RPMI8226 (cell line): Measurements from ENCODE around the gene CCDC8.
"Not testable (repeated sequence)": the region's sequence is repeated elsewhere in the genome, so short reads cannot be mapped to it uniquely, and the experiment has no call there.

Experiments used
- DNase-seq: peaks from one replicate; pipeline ENCODE4 v3.0.0-alpha.2; 2015

The CCDC8 gene

DNA sequence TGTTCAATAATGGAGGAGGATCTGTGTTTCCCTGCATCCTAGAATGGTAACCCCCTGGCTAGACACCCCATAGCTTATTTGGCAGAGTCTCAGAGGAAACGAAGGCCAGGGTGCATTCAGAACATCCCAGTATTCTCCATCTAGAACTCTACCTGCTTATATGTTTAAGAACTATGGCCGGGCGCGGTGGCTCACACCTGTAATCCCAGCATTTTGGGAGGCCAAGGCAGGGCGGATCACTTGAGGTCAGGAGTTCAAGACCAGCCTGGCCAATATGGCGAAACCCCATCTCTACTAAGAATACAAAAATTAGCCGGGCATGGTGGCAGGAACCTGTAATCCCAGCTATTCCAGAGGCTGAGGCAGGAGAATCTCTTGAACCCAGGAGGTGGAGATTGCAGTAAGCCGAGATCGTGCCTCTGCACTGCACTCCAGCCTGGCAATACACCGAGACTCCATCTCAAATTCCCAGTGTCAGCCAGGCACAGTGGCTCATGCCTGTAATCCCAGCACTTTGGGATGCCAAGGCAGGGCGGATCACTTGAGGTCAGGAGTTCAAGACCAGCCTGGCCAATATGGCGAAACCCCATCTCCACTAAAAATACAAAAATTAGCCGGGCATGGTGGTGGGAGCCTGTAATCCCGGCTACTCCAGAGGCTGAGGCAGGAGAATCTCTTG lies 15.4 kb downstream of the CCDC8 start:
- not testable (repeated sequence) for DNase-seq

DNA sequence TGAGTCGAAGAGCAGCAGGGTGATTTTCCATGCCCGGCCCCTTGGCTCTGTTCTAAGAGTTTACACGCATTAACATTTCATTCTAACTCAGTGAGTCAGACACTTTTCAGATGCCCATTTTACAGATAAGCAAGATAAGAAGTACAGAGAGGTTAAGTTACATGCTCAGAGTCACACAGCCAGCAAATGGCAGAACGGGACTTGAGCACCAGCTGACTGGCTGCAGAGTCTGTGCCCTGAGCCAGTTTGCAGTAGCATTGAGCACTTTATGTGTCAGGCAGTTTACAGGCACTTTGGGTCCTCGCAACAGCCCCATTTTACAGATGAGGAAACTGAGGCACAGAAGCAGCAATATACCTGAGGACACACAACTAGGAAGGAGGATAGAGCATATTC lies 19.0 kb downstream of the CCDC8 start:
- no peak for DNase-seq

DNA sequence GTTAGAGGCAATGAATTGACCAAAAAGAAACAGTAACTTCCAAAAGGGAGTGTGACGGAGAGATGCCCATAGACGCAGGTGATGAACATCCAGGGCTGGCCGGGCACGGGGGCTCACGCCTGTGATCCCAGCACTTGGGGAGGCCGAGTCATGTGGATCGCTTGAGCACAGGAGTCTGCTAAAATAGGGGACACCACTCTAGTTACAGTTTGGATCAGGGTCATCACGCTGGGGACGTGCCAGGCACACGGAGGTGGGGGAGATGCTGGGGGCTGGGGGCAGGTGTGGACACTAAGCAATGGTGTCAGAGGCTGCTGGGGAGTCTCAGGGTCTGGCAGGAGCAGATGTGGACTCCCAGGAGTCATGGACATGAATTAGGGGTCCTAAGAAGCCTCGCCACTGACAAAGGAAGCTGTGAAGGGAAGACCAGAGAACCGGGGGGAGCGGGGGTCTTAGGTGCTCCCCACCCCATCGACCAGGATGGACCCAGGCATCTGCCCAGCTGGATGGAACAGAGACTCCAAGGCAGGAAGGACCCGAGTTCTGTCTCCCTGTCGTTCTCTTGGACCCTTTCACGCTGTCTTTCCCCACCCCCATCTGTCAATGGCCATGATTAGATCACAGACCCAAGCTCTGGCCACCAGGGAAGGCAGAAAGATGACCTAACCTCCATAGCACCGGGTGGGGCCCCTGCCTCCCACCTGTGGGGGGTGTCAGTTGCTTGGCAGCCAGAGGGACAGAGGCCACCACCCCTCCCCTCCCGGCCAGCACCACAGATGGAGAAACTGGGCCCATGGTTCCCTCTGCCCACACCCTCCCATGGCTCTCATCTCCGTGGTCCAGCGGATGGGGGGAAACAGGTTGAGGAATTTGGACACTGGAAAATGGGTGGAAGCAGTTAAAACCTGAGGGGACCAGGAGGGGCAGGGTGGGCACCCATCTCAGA lies 19.6 kb downstream of the CCDC8 start:
- no peak for DNase-seq

DNA sequence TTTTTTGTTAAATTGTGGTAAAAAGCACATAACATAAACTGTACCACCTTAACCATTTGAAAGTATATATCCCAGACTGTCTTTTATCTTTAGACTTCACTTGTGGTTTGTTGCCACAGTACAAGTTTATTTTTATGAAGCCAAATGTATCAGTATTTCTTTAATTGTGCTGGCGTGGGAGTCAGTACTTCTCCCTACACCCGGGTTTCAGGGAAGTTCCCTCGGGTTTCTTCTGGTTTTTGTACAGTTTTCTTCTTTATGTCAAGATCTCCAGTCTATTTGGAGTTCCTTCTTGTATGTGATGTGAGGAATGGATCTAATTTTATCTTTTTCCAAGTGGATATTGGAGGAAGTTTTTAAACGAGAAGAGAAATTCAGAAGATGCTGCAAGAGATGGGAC lies 20.5 kb downstream of the CCDC8 start:
- DNase-seq: no peak

DNA sequence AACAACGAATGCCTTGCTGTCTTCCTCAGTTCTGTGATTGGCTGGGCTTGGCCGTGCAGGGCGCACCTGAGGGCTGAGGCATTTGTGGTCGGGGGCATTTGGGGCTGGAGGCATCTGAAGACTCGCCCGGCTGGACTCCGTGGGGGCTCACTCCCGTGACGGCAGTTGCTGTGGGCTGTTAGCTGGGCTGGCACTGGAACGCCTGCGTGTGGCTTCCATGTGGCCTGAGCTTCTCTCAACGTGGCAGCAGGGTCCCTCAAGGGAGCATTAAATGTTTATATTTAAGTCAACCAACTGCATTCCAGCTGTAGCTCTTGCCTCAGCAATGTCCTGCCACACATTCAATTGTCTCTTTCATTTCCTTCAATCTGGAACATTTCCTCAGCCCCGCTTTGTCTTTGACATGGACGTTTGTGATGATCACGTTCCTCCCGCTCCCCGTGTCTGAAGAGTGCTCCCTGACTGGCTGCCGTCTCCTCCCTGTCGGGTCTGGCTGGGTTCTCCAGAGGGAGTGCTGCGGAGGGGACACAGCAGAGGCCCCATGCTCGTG lies 21.0 kb downstream of the CCDC8 start:
- DNase-seq: no peak

DNA sequence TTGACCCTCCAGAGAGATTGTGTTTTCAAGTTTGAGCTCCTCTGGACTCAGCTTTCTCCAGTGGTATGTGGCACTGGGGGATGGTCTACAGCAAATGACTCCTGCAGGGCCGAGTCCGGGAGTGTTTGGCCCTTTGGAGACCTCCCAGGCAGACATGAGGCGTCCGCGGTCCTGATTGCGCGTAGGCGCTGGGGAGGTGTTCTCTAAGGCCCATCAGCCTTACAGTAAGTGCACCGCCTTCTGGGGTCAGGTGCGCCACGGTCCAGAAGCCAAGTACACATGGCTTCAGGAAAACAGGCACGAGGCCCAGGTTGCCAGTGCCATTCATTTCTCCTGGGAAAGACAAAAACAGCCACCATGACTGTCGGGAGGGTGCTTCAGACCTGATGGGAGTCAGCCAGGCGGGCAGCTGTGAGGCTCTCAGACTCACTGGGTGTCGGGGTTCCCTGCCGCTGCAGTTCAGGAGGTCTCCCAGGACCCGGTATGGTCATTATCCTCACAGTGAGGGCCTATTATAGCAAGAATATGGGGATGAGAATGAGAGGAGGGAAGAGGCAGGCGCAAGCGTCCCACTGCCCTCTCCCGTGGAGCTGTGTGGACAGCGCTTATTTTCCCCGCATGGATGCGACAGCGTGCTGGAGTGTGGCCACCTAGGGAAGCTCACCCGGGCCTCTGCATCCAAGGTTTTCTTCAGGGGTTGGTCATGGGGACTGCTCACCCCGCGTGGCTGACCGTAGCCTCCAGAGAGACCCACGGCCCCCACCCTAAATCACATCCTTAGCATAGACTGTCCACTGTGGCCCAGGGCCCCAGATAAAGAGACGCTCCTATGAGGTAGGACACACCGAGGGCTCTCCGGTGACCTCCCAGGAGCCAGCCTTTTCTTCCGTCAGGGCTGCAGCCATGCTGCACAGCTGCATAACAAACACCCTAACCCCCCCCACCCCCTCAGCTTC lies 21.8 kb downstream of the CCDC8 start:
- DNase-seq: no peak

DNA sequence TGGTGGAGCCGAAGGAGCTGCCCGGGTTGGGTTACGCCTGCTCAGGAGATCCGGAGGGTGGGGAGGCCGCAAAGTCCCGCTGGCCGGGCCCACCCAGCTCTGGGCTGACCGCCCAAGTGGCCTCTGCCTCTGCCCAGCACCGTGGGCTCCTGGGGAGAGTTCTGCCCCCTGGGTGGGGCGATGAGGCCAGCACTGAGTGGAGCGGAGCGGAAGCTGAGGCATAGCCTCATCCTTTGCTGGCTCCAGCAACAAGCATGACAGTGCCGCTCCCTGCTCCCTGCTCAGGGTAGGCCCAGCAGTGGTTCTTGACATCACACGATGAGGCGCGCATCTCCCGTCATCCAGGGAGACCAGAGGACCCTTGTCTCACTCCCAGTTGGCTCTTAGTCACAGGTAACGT lies 22.5 kb downstream of the CCDC8 start:
- DNase-seq: no peak

DNA sequence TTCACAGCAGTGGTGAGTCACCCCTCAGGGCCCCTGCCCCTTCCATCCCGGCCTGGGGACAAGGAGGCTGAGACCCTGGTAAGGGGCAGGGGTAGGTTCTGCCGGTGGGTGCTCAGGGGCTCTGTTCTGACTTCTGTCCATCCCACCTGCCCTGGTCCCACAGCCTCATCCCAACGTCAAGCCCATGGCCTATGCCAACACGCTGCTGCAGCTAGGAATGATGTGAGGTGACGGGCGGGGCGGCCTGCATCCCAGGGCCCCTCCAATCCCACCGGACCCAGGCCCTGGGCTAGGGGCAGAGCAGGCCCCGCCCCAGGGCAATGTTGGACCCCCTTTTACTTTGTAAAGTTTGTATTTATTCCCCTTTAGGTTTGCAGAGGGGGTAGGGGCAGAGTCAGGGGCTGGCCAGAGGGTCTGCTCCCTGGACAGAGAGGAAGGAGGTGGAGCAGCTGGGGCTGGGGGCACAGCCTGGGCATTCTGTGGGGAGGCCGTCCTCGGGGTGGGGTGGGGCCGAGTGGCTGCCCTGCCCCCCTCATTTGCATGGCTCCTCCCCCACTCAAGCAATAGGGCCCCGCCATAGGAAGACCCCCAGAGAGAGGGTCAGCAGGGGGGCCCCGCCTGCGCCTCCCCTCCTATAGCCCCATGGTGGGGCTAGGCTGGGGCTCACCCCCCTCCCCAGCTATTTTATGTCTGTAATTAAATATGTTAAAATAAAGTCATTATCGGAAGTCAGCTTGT lies 23.1 kb downstream of the CCDC8 start:
- DNase-seq: no peak

DNA sequence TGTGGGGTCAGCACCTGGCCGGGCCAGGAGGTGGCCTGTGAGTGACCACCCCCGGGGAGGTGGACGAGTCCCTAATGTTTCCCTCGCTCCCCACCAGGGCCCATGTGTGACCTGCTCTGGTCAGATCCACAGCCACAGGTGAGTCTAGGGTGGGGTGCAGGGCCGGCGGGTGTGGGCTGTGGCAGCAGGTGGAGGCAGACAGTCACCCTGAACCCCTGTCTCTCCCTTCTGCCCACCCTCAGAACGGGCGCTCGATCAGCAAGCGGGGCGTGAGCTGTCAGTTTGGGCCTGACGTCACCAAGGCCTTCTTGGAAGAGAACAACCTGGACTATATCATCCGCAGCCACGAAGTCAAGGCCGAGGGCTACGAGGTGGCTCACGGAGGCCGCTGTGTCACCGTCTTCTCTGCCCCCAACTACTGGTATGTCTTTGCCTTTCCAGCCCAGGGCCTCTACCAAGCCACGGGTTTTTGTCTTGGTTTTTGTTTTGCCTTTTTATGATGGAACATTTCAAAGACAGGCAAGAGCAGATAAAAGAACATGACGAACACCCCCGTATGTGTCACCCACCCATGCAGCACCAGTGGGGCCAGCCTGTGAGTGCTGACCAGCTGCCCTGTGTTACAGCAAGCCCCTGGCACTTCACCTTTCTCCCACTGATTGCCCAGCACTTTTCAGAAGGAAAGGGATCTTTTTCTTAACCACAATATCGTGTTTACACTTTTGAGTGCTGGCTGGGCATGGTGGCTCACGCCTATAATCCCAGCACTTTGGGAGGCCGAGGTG lies 24.9 kb downstream of the CCDC8 start:
- DNase-seq: no peak

DNA sequence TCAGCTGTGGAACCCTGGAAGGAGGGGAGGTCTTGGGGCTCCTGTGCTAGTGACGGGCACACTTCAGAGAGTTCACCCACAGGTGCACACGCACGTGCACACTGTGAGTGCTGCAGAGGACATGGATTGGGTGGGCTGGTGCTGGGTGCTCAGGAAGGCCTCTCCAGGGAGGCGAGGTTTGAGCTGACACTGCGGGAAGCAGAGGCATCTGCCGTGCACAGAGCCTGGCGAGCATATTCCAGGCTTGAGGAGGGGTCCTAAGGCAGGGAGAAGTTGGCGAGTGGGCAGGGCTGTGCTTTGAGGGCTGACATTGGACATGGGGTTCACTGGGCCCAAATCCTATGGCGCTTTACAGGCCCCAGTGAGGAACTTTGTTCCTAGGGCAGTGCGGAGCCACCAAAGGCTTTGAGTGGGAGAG lies 25.6 kb downstream of the CCDC8 start:
- DNase-seq: no peak

DNA sequence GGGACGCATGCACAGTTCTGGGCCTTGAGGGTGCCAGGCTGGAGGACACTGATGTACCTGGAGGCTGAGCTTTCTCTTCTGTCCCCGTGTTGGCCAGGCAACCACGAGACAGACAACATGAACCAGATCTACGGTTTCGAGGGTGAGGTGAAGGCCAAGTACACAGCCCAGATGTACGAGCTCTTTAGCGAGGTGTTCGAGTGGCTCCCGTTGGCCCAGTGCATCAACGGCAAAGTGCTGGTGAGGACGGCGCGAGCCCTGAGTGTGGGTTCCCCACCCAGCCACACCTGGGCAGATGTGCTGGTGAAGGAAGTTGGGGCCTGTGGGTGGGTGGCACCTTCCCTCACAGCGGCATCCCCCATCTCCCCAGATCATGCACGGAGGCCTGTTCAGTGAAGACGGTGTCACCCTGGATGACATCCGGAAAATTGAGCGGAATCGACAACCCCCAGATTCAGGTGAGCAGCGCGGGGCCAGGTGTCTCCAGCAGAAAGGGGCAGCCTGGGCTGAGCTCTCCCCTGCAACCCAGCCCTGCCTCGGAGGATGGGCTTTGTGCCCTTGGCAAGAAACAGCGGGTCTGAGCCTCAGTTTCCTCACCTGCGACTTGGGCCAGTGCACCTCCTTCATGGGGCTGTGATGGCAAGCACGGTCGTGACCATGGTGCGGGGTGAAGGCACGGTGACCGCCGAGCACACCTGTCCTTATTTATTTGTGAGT lies 26.2 kb downstream of the CCDC8 start:
- DNase-seq: no peak

DNA sequence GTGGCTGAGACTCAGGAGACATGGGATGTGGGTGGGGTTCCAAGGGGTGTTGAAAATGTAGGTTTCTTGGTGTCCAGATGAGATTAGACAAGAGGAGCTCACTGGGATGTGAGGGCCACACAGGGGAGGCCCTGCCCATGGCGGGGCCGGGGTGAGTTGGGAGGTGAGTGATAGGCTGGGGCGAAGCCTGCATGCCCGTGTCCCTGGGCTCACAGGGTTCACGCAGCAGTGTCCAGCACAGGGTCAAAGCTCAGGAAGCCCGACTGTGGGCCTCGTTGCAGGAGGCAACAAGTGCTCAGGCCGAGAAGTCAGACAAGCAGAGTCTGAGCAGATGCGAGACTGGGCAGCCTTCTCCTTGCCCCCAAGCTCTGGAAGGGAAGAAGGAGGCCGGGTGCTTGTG lies 27.2 kb downstream of the CCDC8 start:
- no peak for DNase-seq

DNA sequence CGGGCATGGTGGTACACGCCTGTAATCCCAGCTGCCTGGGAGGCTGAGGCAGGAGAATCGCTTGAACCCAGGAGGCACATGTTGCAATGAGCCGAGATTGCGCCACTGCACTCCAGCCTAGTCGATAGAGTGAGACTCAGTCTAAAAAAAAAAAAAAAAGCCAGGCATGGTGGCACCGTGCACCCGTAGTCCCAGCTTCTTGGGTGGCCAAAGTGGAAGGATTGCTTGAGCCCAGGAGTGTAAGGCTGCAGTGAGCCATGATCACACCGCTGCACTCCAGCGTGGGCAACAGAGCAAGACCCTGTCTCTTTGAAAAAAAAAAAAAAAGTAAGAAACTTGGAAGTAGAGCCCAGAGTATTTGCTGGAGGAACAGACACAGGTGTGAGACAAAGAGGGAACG lies 27.7 kb downstream of the CCDC8 start:
- no peak for DNase-seq

DNA sequence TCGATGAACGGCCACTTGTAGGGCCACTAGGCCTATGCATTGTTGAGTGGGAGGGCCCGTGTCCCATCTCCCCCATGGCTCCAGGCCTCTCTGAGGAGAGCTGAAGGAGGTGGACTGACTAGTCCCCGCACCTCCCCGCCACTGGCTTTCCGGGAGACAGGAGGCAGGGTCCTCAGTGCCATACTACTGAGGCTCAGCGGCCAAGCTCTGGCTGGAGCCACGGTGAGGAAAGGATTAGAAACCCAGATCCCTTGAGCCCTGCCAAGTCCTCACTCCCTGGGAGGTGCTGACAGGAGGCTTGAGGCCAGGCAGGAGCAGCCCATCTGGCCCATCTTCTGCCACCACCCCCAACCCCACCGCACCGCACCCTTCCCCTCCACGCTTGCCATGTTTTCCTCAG lies 29.0 kb downstream of the CCDC8 start:
- no peak for DNase-seq

DNA sequence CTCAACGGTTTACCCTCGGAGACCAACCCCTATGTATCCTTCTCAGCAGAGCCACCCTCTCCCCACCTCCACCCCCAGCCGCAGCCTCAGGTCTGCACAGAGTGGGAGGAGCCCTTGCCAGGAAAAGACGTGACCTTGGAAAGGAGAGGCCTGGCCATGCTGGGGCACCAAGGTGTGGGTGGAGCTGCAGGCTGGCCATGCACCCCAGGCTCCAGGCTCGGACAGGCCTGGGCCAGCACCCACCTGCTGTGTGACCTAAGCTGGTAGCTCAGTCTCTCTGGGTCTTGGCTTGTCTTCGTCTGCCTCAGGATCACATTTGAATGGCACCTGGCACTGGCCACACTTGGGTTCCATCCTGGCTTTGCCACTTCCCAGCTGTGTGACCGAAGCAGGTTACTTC lies 29.5 kb downstream of the CCDC8 start:
- no peak for DNase-seq

DNA sequence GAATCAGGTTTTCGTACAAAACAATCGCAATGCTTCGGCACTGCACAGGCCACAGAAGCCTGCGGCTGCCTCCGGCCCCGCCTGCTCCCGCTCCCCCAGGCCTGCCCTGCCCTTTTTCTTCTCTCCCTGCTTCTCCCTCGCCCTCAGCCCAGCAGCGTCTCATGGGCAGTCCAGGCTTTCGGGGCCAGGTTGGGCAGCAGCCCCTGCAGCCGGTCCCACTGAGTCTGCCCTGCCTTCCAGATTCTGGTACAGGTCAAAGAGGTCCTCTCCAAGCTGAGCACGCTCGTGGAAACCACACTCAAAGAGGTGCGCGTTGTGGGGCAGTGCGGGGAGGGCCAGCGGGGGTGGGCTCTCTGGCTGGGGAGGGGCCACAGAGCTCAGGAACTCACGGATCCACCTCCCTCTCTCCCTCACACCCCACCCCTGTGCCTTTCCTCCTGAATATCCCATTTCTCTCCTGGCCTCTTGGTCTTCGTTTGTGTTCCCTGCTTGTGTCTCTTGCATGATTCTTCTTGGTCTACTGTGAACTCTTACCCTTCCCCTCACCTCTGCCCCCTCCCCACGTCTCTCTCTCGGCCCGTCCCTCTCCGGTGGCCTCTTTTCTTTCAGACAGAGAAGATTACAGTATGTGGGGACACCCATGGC lies 30.1 kb downstream of the CCDC8 start:
- DNase-seq: no peak

DNA sequence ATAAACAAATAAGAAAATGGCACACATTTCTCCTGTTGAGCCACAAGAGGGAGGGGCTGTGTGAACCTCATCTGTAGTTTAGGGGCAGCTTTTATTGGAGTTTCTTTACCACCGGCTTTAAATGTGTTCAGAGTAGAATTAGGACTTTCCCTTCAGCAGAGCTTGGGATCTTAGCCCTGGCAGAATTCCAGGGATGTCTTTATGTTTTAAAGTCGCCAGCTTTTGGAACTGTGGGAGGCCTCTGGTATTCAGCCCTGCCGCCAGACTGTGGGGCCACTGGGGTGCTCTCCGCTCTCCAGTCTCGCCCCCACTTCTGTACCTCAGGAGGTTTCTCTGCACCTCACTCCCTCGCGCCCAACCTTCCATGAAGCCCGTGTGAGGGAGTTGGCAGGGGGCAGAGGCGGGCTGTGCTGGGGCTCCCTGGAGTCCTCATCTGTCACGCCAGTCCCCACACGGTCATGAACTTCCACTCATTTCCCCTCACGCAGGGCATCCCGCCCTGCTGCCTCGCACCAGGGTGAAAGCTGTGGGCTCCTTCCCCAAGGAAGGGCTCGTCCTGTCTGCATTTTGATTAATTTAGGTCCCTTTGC lies 31.5 kb downstream of the CCDC8 start:
- no peak for DNase-seq

DNA sequence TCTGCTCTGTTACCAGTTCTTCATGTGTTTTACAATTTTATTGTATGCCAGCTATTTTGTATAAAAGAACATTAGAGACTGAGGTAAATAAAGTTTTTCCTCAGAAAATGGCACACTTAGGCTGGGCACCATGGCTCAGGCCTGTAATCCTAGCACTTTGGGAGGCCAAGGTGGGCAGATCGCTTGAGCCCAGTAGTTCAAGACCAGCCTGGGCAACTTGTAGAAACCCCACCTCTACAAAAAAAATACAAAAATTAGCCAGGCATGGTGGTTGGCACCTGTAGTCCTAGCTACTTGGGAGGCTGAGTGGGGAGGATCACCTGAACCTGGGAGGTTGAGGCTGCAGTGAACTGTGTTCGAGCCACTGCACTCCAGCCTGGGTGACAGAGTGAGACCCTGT lies 32.0 kb downstream of the CCDC8 start:
- no peak for DNase-seq

DNA sequence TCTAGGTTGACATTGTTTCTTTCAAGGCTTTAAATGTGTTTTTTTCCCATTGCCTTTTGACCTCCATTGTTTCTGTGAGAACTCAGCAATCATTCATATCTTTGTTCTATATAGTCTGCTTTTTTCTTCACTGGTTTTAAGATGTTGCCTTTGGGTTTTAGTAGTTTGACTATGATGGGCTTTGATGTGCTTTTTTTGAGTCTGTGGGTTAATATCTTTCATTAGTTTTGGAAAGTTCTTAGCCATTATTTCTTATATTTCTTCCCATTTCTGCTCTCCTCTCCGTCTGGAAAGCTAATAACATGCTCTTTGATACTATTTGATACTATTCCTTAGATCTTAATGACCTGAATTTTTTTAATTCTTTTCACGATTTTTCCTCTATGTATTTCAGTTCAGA lies 32.7 kb downstream of the CCDC8 start:
- no peak for DNase-seq

DNA sequence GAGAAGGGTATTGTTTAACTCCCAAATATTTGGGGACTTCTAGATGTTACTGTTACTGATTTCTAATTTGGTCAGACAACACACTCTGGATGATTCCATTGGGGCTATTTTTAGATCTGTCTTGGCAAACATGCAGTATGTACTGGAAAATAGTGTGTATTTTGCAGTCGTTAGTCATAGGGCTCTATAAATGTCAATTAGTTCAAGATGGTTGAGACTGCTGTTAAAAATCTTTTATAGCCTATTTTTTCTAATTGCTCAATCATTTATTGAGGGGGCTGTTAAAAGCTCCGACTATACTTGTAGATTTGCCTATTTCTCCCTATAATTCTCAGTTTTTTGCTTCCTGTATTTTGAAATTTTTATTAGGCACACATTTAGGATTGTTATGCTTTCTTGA lies 35.1 kb downstream of the CCDC8 start:
- DNase-seq: no peak
